Stimulated activated CD4-positive, alpha-beta T cell treated with anti-CD3 and anti-CD28 coated beads, Interleukin-12 subunit alpha, Interleukin-12 subunit beta, amount 100 ng/mL, for 48 hours (primary cell): ENCODE results near the gene CFAP58.
"Not testable (repeated sequence)": the region's sequence is repeated elsewhere in the genome, so short reads cannot be mapped to it uniquely, and the experiment has no call there.

Source experiments
- DNase-seq, 3 donors: peaks; one replicate each; pipeline ENCODE4 v3.0.0-alpha.2; 2020; ENCODE audit warnings: low read depth in 2 of 3, low spot score in 1 of 3

CFAP58 gene

DNA sequence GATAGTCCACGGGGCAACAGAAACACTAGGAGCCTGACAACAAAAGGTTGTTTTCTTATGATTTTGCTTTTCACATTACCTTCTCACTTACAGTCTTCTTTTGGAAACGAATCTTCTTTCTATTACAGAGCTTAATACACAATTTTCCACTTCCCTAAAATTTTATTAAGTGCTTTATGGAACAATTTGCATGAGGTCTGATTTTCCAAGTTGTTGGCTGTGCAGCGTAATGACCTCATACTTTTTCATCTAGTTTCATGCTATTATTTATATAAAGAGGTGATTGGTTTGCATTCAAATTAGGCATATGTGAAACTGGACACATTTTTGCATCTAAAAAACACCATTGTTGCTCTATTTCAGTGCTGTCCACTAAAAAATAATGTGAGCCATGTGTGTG, 76.7 kb downstream of the CFAP58 start:
- no peak for DNase-seq

DNA sequence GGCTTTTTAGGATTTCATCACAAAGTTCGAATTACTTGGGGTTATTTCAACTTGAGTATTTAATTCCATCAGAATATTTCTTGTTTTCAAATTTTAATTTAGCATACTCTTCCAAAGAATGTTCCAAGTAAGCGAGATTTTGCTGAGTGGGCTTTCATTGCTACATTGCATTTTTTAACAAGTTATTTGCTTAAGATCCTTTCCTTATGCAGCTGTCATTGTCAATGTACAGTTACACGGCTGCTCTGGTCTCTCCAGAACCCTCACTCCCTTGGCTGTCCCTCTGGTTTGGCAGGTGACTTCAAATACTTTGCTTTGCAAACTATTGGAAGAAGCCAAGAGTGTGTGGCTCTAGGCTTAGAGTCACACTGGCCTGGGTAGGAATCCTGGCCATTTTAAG, 80.0 kb downstream of the CFAP58 start:
- DNase-seq, result no peak

DNA sequence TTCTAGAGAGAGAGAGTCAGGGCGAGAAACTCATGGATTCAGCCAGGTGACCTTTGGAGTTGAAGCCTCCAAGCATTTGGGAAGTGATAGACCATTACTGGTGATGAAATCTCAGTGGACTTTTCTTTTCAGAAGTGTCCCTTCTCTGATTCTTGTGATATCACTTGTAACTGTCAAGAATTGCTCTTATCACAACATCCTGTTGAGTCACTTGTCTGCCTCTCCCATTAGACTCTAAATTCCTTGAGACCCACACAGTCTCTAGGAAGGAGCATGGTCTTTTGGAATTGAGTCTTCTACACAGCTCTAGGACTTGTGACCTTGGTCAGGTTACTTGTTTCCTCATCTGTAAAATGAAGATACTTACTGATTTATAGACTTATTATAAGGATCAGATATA, 81.0 kb downstream of the CFAP58 start:
- no peak for DNase-seq

DNA sequence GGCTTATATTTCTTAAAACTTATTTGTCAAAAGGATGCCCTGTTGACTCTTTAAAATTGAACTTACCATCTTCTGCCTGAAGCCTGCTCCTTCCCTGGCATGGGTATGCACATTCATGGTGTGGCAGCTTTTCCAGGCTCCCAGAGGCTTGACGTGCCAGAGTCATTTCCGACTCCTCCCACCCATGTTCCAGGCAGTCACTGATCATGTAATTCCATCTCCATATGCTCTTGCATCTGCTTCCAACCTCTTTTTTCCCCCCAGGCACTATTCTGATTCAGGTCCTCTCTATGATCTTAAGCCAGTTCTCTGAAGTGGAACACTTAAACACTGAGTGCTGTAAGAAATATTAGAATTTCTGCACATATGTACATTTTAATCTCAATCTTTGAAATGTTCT, 82.2 kb downstream of the CFAP58 start:
- no peak for DNase-seq

DNA sequence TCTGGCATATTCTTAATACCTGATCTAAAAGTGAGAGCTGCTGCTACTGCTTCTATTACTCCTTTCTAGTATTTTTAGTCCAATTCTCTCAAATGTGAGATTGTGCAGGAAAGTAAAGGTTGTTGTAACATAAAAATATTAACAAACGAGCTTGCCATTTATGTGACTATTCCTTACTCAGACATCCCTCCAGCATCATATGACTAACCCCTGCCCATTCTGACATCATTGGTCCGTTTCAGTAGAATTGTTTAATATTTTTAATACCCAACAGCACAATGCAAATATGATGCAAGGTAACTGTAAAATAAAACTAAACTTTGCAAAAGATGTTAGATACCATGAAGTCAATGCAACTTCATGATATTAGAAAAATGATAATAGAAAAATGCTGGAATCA, 83.6 kb downstream of the CFAP58 start:
- DNase-seq, result no peak

DNA sequence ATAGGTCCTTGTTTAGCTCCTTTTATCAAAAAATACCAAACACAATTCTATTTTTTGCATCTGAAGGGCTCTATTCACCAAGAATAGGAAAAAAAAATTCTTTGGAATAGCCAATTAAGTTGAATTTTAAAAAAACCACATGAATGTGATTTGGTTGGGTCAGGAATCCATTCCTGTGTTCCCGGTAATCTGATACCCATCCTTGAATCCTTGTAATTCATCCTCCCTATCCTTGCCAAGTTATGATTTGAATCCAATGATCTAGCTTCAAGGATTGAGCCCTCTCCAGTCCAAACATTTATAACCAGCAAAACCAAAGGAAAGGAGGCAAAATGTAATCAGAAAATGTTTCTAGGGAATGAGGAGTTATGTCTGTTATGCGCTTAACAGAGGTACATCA, 86.6 kb downstream of the CFAP58 start:
- no peak for DNase-seq

DNA sequence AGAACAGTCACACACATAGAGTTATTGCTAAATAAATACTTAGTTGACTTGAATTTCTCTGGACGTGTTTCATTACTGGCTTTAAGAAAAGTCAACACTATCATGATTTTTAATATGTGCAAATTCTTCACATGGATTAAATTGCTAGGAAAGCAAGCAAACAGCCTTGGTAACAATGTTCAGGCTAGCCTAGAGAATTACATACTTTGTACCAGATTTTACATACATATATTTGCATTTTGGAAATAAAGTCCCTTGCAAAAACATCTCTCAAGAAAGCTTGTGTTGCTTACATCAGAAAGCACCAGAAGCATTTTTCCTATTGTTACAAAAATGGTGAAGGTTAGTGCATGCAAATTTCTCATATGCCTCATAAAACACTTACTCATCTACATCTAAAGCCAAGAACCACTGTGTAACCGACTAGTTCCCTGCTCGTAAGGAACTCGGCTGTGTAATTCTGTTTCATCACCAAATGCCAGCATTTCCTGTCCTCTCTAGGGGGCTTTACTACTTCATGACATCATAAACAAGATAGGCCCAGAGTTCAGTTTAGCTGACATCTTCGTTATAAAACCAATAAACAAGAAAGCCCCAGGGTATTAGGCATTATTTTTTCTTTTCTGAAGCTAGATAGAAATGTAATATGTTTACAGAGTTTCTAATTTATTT, 87.8 kb downstream of the CFAP58 start:
- DNase-seq, result no peak

DNA sequence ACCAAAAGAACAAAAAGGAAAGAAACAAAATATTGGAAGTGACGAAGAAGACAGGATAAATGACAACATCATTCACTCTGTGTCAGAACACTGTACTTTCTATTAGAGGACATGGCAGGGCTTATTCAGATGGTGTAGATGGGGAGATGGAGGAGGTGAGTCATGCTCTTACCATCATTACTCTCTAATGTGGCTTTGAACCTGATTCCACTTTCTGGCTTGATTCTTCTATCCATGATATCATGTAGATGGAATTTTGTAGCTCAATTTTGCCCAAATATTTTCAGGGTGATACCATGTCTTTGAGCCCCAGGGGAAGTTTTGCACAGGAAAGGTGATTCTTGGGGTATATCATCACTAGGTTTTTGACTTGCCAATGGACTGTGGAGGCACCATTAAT, 91.7 kb downstream of the CFAP58 start:
- DNase-seq, result no peak

DNA sequence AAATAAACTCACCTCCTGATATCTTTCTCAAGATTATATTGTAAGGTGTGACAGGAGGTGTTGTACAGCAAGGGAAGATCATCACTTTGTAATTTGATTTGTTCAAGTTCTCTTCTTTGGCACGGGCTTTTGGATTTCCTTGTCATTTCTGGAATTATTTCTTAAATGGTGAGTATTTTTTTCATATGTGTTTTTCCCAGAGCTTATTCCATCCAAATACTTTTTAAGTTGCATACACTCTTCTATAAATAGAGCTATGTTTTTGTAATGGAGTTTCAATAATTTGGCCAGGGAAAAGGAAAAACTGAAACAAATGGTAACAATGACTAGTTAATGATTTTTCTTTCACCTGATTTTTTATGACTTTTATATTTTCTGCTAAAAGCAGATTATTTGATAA, 92.5 kb downstream of the CFAP58 start:
- DNase-seq, result no peak

DNA sequence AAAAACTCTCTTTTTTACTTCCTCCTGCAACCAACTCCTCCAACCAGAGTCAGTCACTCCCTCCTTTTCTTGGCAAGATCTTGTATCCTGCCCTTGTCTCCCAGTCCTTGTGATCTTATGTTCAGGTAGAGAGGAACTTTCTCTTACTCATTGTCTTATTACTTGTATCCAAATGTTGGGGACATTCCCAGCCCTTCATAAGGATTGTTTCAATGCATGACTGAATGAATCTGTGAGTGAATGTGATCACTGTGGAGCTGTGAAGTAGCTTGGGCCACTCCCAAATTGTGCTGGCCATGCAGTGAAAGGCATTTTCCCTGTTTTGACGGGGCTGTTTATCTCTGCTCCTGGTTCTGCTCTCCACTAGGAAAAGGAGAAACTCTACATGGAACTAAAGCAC, 93.7 kb downstream of the CFAP58 start:
- no peak for DNase-seq

DNA sequence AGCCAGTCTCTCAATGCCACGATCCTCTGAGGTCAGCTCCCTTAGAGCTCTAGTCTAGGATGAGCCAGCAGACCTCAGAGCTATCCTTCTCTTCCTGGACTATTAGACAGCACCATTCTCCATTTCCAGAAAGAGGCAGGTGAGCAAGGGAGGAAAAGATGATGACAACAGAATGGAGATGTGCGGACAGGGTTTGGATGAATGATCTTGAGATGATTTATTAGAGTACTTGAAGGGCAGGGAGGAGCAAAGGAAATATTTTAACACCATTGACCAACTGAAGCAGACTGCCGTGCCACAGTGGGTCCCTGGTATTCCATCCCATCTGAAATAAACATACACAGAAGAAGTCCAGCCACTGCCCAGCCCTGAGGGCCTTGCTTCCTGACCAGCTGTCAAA, 94.3 kb downstream of the CFAP58 start:
- DNase-seq, result no peak

DNA sequence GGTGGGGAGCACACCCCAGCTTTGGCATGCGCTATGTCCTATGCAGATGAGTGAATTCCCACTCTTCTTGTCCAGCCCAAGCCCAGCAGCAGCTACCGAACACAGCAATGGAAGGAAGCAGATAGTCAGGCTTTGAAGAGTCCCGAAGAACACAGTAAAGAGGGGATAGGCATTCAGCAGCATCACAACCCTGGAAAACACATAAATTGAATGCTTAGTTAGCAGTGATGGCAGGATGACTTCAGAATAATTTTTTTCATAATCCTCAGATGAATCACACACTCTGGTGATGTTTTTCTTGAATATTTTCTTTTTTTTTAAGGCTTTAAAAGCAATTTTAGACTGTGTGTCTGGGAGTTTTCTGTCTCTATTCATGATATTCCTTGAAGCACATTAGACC, 95.8 kb downstream of the CFAP58 start:
- DNase-seq, result no peak

DNA sequence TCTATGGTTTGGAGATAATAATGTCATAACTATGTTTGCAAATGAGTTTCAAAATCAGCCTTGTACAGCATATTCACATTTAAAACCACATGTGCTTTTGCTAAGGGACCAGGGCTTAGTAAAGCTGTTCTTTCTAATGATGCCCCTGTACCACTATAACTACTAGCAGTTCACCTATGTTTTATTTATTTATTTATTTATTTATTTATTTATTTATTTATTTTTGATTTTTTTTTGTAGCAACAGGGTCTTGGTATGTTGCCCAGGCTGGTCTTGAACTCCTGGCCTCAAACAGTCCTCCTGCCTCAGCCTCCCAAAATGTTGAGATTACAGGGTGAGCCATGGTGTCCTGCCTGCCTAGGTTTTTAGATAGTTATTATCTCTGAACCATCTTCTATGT, 96.9 kb downstream of the CFAP58 start:
- DNase-seq, result no peak

DNA sequence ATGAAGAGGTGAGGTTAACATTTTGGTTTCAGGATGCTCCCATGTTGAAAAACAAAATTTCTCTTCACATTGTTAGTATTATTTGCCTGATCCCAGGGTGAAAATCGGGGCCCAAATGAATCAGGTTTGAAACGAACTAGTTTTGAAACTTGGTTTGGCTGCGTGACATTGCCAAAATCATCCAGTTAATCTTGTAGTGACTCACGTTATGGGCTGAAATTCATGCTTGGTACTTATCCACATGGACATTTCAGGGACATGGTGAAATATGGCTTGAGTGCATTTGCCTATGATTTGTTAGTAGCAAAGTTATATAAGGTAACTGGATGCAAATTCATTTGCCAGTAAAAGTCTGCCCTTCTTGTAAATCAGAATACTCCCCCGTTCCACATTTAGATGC, 97.3 kb downstream of the CFAP58 start:
- no peak for DNase-seq

DNA sequence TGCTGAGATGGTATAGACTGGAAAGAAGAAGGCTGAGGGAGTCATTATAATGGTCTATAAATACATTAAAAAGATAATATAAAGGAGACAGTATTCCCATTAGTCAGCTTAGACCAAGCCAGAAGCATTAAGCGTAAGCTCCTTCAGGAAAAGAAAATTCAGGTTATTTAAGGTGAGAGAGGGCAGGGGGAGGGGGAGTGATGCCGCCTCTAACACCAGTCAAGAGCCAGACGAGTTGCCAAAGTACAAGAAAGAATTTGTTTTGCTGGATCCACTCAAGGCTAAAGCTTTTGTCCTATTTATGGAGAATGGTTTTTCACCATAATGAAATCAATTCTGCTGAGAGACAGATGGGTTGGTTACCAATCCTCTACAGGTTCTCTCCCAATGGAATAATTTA, 99.3 kb downstream of the CFAP58 start:
- no peak for DNase-seq

DNA sequence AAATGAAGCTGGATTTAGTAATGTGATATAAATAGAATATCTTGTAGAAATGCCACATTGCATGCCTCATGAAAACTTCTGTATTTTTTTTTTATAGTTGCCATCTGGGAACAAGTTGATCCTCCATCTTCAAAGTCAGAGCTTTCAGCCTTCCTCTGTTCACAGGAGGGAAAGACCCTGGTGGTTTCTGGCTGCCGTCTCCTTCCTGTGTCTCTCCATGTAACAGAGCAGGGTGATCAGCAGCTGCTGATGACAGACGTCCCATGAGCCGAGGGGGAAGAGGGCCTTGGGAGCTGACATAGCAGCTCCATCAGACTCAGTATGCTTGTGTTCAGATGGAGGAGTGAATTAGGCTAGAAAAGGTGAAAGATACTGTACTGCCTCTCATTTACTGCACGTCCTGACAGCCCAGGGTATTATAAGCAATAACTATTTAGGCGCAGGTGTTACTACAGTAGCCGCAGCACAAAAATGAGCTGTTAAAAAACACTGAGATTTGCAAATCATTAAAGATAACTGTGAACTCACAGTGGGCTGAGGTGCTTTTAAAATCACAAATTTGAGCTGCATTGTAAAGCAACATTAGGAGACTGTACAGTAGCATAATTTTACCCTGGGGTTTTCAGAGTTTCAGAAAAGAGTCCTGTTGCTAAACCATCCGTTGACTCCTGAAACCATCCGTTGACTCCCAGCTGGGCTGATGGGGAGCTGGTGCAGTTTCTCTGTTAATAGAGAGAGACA, 103.3 kb downstream of the CFAP58 start:
- DNase-seq, result no peak

DNA sequence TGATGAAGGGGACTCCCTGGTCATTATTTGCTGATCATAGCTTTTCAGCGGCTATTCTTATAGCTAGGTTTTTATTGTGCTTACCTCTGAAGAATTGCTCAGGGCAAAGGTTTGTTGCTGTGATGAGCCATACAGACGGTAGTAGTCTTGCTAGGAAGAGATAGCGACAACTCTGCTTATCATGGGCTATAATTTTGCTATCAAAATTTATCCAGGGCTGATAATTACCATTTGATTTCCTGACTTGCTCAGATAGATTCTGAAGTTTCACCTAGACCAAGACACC, 103.9 kb downstream of the CFAP58 start:
- no peak for DNase-seq

DNA sequence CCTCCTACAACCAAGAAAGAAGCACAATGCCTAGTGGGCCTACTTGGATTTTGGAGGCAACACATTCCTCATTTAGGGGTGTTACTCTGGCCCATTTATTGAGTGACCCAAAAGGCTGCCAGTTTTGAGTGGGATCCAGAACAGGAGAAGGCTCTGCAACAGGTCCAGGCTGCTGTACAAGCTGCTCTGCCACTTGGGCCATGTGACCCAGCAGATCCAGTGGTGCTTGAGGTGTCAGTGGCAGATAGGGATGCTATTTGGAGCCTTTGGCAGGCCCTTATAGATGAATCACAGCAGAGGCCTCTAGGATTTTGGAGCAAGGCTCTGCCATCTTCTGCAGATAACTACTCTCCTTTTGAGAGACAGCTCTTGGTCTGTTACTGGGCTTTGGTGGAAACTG, 111.9 kb downstream of the CFAP58 start:
- not testable (repeated sequence) for DNase-seq

DNA sequence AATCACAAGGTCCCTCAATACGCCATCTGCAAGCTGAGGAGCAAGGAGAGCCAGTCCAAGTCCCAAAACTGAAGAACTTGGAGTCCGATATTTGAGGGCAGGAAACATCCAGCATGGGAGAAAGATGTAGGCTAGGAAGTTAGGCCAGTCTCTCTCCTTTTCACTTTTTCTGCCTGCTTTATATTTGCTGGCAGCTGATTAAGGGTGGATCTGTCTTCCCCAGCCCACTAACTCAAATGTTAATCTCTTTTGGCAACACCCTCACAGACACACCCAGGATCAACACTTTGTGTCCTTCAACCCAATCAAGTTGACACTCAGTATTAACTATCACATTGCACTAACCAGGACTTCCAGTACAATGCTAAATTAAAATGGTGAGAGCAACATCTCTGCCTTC, 115.2 kb downstream of the CFAP58 start:
- DNase-seq, result not testable (repeated sequence)

DNA sequence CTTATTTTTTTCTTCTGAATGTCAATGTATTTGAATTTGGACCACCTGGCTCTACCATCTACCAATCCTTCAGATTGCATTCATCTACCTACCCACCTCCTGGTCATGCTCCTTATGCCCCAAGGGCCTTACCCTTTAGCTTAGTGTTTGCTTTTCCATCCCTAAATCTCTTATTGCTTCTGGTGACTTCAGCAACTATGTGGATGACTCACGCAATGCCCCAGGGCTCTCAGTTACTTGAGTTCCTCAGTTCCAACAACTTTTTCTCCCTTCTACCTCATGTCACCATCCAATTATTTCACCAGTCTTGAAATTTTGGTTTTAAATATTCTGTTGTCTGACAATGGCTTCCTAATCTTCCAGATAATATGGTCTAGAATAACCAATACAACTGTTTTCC, 118.9 kb downstream of the CFAP58 start:
- DNase-seq, result no peak

DNA sequence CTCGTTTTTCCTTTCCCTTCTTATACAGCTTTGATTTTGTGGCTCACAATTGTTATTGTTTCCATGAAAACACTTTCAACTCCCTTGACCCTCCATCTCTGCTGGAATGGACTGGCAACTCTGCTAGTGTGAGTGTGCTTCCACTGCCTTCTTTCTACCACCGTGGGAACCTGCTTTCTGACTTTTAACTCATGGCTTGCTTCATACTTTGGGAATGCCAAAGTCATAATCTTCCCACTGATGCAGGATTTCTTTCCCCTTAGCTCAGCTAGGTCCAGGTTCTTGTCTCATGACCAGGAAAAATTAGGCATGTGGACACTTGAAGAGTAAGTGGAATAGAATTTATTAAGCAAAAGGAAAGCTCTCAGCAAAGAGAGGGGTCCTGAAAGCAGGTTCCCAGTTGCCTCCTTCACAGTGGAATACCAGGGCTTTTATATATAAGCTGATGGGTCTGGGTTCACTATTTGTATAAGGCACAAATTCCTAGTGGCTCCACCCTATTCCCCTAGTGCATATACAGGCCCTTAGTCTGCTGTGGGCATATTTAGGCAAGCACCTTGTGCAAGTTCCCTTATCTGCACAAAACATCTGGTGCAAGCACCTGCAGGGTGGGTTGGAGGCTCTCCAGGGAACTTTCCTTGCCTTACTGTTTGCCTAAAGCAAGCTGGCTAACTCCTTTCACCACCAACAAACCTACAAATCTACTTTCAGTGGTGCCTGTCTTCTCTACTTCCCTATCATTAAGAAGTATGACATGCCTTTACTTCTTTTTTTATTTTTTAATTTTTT, 119.5 kb downstream of the CFAP58 start:
- DNase-seq, result no peak

DNA sequence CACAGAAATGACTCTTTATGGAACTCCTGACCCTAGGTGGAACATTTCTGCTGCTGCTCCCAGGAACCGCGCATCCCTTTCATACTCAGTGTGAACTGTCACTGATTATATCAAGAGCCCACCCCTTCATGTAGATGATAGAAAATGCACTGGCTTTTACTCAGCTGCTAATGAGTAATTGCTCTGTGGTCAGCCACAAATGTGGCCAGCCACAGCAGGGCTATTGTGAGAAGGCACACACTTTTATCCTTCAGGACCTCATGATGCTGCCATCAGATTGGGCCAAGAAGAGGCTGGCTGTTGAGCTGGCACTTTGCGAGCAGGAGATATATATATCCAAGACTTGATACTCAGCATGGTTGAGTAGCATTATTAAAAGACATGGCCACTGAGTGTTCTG, 124.7 kb downstream of the CFAP58 start:
- DNase-seq, result no peak
